NCI-H510A (cell line): ENCODE data around the gene EPHA3.

Experiments
- DNase-seq: peaks from one replicate; lab custom pipeline; 2025; lab: John Stamatoyannopoulos, UW

Gene EPHA3

DNA sequence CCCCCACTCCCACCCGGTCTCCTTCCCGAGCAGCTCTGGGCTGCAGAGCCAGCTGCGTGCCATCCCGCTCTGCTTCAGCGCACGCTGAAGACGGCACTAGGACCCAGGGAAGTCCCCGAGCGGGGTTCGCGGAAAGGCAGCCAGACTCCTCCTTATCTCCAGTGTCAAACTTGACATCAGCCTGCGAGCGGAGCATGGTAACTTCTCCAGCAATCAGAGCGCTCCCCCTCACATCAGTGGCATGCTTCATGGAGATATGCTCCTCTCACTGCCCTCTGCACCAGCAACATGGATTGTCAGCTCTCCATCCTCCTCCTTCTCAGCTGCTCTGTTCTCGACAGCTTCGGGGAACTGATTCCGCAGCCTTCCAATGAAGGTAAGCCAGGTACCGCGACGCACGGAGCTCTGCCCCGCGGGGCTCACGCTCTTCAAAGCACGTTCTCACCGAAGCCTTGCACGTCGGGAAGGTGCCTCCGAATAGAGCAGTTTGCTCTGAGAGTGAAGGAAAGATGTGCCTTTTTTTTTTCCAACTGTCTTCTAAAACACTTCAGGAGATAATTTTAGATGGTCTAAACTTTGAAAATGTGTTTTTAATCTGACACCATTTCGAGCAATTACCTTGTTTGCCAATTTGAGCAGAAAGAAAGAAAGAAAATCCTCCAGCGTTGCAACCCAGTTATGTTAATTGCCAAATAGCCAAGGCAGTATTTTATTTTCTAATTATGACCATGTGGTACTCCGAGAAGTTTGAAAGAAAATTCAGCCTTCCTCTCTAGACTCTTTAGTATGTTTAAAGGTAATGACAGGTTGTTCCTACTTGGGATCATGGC lies at the start of gene EPHA3:
TSS of gene EPHA3 (plus strand) at position 161 of the 830 bp plus-strand sequence. CDS start at position 289, 128 bp downstream.
- DNase-seq = no peak

DNA sequence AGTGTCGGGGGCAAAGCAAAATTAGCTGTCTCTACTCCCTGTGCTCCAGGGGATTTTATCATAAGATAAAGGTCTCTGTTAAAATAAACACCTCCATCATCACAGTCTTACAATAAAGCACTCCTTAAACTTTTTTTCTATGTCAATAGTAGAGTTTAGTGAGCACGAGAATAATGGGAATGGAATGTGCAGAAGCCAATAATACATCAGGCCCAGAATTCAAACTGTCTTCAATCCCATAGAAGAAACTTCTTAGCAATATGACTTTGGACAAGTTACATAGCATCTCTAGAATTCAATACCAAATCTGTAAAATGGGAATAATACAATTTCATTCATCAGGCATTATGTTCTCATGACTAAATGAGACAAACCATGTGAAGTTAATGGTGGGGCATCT lies 49.0 kb upstream of the EPHA3 start:
- no peak for DNase-seq

DNA sequence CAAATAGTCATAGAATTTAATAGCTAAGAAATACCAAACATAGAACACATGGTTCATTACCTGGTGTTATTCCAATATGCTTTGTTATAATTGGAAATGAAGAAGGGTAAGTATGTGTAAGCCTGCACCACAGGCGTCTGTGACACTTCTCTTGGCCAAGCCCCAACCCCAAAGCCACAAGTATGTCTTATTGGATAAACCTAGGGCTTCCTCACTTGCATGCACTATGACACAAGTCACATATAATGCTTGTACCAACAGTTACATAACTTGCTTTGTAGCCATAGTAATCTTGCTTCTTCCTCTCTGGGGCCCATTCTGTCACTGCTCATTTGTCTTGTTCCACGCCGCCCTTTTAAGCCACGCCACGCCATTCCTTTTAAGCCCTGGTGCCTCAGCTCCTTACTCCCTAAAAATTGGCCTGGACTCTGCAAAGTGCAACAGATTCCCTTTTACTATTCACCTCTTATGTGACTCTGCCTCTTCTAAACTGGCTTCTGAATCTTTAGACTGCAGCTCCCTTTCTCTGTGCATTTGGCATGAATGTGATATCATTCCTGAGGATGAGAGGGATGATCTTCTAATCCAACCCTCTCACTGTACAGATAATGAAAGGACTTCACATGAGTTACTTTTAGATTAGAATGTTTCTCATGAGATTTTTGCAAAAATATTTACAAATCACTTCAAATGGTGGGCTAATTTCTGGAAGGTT lies 48.1 kb upstream of the EPHA3 start:
- no peak for DNase-seq

DNA sequence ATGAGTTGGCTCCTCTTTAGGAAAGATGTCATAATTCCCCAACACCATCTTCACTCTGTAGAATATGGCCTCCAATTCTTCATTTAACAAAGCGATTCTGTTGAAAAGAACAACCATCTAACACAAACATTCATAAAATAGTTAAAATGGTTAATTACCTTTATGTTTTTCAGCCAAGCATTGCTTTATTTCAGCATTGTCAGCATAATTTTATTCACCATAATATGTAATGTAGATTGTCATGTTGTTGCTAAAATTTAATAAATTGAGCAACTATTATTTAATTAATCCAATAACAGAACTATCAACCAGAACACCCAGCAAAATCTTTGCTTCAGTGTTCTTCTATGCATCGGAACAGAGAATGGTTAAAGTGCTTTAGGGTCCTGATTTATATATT lies 46.2 kb upstream of the EPHA3 start:
- no peak for DNase-seq

DNA sequence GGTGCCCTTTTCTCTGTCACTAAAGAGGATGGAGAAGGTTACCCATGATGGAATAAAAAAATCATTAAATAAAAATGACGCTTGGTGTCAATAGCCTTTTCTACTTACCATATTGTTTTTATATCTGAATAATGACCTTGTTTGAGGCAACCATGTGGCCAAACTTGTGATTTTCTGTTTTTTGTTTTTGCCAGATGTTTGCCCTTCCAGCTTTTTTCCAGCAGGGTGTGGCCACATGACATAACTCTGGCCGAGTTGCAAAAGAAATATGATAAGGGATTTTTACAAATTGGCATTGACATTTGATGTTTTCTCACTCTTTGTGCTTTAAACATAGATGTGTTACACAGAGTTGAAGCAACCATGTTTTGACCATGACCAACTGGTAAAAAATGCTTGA lies 39.7 kb upstream of the EPHA3 start:
- DNase-seq = no peak

DNA sequence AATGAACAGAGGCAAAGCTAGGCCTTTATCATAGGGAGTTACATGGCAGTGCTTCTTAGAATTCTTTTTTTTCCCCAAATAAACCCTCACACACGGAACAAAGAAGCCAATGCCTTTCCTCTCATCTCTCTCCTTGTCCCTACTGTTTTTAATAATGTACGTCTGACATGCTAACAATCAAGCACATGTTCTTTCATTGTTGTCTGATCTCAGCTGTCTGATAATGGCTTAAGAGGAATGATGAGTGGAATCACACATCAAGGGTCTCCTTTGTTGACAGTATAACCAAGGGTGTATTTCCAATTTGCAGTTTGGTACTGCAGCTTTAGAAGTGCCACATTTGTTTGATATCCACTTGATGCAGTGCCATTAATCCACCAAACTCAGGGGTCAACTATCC lies 34.8 kb upstream of the EPHA3 start:
- no peak for DNase-seq

DNA sequence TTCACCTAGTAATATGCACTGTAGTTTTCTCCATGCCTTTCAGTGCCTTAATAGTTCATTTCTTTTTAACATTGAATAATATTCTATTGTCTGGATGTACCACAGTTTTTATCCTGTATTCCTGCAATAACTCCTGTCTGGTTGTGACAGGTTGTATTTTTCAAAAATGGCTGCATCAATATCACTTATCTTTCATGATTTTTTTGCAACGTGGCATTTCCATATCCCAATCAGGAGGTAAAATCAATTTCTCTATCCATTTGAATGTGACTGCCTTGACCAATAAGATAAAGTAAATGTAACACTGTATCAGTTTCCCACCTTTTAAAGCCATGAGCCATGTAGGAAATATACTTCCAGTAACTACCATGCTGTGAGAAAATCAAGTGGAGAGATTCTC lies 27.5 kb upstream of the EPHA3 start:
- no peak for DNase-seq

DNA sequence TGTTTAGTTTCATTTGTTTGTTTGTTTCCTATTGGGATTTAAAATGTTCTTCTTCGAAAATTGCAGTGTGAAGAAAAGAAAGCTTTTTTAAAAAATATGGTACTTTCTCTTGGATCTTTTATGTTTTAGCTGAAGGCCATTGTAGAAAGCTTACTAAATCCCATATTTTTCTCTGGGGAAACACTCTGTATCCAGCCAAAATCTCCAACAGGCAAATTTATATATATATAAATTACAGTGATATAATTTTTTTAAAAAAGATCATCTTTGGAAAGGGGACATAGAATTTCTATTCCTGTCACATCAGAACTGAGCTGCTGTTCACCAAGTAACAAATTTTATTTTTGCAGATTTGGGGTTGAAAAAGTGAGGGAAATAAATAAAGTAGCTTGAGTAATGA lies 19.6 kb upstream of the EPHA3 start:
- DNase-seq = no peak

DNA sequence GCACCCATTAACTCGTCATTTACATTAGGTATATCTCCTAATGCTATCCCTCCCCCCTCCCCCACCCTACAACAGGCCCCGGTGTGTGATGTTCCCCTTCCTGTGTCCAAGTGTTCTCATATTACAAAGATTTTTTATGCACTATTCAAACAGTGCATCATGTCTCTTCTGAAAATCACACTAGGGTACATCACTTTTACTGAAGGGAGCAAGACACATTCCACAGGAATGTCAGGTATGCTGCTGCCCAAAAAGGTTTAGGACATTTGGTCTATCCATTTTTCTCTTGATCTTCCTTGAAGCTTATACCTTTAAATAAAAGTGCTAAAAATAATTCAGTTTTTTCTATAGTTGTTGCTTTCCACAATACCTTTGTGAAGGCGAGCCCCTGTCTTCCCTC lies 9.2 kb upstream of the EPHA3 start:
- no peak for DNase-seq

DNA sequence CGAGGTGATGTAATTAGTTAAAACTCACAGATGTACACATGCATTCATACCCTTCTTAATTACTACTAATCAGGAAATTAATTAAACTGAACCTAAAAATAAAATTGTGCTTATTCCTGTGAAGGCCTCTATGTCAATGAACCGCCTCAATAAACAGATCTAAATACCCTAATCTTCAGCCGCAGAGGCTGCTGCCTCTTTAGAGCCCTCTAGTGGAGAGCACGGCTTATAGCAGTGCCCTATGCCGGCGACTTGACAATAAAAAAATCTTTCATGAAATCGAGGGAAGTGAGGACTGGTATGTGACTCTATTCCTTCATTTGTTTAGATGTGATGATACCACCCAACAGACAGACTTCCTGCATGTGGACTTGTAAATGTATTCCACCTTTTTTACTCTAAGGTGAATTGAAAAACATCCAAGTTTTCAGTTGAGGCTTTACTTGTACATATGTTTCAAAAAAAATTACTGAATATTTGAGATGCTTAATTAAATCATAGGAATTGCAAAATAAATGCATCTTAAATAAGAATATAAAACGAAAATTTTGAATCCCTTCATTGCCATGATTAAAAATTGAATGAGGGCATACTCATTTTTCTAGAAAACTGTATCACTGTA lies 8.3 kb upstream of the EPHA3 start:
- no peak for DNase-seq

DNA sequence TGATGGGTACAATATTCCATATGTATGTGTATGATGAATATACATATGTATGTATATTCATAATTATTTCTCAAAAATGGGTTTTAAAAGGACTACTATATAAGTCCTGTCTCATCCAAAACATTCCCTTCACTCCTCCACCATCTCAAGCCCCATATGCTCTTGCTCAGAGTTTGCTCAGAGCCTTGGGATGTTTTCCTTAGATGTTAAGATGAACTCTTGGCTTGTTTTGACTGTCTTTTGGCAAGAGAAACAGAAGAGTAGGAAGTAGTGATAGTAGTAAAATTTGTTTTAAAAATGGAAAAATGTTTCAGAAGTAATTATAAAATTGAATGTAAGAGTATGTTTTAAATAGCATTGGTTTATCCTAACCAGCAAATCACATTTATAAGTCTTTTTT lies 6.2 kb upstream of the EPHA3 start:
- no peak for DNase-seq

DNA sequence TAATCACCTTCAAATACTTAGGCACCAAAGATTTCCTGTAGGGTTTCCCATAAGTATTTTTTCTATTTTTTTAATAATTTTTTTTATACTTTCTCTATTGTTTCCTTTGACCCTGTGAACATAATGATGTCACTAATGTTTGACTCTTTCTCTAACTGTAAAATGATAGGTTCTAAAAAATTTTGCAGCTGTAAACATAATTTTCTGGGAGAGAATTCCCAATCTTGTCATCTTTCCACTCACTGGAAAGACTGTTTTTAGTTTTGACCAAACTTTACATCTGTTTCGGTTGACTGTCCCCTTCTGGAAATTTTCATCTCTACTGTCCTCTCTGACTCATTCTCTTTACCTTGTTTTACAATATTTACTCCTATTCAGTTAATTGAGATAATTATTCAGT lies 5.5 kb upstream of the EPHA3 start:
- DNase-seq = no peak

DNA sequence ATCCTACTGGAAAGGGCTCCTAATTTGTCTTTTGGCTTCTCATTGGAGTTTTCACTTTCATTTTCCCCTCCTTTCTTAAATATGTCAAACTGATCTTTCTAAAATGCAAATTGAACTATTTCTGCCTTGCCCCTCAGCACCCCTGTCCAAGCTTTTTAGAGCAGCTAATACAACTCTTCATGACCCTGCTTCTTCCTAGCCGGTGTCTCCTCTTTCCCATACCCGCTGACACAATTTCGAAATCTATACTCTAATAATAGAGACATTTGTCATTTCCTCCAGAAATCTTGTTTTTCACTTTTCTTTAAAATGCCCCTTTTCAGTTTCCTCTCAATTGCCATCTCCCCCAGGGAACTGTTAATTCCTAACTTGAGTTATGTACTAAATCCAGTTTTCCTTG lies 2.9 kb upstream of the EPHA3 start:
- no peak for DNase-seq

DNA sequence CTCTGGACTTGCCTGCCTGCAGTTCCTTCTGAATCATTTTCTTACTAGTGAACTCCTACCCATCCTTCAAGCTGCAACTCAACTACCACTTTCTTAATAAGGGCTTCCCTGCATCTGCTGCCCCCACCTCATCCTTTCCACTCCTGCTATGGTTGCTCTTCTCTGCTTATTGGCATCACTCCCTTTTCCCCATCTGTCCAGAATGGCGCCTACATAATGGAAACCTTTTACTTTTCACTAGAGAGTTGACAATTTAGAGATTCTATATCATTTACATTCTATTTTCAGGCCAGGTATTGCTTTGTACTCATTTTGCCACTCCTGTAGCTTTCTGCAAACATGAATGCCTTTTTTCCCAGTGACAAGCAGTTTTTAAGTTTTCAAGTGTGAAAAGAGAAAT lies 1.9 kb upstream of the EPHA3 start:
- no peak for DNase-seq

DNA sequence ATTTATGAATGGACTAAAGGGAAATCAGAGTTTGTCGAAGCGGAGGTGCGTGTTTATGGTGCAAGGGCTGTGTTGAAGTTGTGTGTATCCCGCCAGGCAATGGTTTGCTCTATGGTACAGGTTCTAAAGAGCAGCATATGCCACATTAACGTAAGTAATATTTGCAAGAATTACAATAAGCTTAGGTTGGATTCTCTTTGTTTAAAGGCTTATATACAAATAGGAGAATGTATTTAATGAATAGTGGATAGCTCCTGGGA lies 800 bp downstream of the EPHA3 start:
- no peak for DNase-seq

DNA sequence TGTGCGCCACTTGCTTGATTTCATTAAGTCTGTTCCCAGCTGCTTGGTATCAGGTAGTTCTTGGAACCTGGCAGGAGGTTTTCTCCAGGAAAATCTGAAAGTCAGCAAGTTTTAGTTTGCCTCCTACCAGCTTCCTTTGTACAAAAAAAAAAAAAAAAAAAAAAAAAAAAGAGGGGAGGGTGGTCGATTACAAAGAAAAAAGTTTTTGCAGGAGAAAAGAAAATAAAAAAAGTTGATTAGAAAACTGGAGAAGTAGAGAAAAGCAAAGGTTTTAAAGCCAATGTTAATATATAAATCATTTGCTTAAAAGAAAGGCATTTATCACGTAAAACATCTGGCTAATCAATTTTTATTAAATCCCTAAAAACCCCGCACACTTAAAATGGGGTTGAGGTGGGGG lies 5.9 kb downstream of the EPHA3 start:
- DNase-seq = no peak

DNA sequence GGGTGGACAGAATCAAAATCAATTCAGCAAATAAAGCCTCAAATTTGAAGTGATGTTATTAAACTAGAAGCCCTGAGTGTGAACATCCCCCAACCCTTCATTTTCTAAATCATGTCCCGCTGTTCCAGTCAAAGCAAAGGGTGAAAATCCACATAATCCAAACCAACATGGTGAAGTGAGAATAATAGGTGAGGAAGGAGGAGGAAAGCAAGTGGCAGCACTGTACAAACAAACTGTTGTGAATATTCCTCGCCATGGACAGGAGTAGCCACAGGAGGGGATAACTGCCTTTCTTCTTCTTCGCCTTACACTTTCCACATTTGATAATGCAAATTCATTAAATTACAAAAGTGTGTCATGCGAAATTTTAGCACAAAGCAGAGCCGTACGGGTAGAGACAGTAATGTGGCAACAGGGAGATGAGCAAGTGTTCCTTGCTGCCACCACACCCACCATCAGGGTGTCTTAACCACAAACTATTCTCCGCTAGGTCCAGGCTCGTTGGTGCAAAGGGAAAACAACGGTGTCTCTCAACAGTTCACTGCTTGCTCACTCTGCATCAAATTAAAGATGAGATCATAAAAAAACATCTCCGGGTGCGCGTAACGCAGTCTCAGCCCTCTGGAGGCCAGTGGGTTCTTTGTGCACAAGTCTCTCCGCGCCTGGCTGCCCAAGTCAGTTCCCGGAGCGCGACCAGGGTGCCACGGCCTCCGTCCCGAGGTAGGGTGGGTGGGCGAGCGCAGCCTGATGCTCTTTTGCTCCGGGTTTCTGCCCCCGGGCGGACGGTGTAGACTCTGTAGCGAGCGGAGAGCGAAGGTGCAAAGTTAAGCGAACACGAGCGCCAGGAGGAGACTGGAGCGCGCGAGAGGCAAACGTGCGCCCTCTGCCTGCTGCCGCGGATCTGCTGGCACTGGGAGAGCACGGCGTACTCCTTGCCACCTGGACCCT lies 6.7 kb downstream of the EPHA3 start:
- DNase-seq = peak; percentile 21

DNA sequence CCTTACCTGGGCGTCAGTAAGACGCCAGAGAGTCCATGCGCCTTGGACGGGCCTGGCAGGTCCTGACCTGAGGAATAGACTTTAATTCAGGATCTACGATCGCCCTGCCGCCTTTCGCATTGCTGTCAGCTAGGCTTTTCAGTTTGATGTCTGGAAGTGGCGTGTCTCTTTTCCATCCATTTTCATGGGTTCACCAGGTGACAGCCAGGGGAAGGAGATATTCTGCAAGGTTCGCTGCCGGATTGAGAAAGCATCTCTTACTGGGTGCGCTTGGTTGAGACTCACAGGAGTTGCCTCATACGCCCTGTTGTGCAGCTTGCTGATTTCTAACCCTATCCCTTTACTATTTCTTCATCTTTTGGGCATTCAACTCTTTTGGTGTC lies 7.4 kb downstream of the EPHA3 start:
- DNase-seq = no peak

DNA sequence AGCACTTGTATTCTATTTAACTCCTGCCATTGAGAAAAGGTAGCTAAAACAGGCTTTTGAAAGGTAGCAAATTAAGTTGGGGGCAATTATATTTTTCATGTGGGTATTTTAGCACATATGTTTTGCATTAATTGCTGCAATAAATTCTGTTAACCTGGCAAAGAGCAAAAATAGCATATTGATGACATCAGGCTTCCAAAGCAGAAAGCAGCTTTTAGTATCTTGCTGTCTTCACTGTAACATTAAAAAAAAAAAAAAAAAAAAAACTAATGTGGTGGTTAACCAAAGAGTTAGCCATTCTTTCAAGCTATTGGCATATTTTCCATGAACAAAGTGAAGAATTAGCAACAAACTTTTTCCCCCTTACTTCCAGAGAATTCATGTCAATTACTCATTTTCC lies 9.1 kb downstream of the EPHA3 start:
- no peak for DNase-seq

DNA sequence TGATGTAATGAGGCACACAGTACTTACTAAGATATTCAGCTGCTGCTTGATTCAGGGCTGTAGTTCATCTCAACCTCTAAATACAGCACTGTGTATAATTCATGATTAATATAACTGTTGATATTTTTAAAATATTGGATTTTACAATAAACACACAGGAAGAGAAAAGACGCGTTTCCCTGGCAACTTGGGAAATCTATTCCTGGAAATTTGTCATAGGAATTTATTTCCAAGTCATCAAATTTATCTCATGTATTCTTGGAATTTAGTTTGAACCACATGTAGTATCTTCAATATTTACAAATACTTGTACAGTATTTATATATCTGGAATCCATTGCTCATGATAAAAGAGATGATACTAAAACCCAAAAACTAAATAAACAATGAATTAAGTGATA lies 30.6 kb downstream of the EPHA3 start:
- DNase-seq = no peak

DNA sequence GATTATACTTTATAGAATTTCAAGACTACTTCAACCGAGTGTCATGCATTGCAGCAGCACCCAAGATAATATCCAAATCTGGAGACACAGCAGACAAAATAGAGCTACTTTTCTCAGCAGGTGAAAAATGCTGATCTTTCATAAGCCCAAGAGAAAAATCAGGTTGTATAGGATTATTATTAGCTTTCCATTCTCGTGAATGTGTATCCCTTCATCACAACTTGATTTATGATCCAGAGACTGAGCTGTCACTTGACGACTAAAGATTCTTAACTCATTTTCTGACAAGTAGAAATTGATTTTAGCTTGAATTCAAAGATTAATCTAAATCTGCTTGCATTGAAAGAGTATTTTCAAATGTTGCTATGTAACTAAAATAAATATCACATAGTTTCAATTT lies 32.4 kb downstream of the EPHA3 start:
- no peak for DNase-seq

DNA sequence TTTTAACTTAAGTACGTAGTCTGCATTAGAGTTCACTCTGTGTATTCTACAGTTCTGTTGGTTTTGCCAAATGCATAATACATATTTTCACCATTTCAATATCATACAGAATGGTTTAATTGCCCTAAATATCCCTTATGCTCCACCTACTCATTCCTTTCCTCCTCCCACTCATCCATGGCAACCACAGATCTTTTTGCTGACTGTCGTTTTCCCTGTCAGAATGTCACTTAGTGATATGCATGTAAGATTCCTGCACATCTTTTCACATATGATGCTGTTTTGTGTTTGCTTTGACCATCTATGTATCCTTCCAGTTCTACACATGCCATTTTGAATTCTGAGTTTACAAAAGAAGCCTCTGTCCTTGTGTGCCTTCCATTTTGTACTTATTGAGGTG lies 36.7 kb downstream of the EPHA3 start:
- DNase-seq = no peak
